ENCODE measurements around the gene PPP2R3C.
"Not testable (repeated sequence)": the region's sequence is repeated elsewhere in the genome, so short reads cannot be mapped to it uniquely, and the experiment has no call there.

PPP2R3C gene

GRCh38 chr14:35123388-35123703 lies 1.6 kb upstream of the PPP2R3C start:
- DNase-seq = no peak

DNA sequence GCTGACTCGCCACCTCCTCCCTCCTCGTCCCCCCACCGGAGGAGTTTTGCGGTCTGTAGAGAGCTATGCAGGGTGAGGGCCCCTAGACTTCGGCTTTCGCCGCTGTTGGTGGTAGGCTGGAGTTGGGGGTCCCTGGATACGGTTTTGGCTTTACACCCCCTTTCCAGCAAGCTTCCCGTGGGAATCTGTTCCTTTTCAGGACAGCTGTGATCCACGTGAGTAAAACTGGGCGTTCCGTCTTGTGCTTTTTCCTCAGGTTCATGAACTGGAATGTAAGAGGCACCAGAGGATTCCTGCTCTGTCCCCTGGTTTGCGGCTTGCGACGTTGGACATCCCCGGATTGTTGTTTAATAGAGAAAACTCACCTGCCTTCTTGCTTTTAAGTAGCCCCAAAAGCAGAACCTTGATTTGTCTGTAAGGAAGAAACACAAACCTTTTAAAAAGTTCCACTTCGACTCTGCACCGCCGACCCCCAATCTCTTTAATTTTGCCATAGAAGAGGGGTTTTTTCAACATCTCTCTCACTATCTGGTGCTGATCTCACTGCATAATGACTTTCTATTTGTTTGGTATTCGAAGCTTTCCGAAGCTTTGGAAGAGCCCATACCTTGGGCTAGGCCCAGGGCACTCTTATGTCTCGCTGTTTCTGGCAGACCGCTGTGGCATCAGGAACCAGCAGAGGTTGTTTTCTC lies 1.1 kb upstream of the PPP2R3C start:
- DNase-seq = no peak

GRCh38 chr14:35121026-35121886 lies 534 bp downstream of the PPP2R3C start:
- DNase-seq = no peak

DNA sequence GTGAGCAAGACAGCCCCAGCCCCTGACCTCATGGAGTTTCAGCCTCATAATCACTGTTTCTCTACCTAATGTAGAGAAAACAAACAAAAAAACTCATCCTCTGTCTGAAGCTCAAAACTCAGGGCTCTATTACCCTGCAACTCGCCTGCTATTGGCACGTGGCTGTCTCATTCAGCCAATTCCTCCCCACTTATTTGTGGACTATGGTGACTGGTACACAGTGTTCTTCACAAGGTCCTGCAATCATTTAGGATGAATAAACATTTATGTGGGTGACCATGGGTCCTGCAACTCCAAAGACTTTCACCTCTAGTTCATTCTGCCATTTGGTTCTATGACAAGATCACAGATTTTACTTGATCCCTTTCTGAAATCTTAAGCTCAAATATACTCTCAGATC lies 4.7 kb downstream of the PPP2R3C start:
- DNase-seq = no peak

- DNase-seq = no peak
Observed at GRCh38 chr14:35116242-35116641, 5.5 kb downstream of the PPP2R3C start.

DNA sequence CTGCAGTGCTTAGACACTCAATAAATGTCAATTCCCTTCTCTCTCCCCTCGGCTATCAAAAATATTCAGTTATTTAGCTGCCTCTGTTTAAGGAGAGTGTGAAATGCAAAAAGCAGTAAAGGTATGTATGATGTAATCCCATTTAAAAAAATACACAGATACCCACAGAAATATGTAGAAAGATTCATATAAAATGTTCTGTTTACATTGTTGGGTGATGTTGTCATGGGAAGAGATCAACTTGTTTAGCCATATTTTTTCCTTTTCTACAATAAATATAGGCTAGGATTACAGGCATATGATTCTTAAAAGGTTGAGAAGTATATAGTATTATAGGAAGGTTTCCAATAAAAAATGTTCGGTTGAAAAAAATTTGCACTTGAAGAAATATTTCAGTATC lies 7.8 kb downstream of the PPP2R3C start:
- DNase-seq = no peak

- no peak for DNase-seq
Observed at GRCh38 chr14:35113308-35113950, 8.4 kb downstream of the PPP2R3C start.

GRCh38 chr14:35112641-35113040 lies 9.1 kb downstream of the PPP2R3C start:
- DNase-seq = no peak

DNA sequence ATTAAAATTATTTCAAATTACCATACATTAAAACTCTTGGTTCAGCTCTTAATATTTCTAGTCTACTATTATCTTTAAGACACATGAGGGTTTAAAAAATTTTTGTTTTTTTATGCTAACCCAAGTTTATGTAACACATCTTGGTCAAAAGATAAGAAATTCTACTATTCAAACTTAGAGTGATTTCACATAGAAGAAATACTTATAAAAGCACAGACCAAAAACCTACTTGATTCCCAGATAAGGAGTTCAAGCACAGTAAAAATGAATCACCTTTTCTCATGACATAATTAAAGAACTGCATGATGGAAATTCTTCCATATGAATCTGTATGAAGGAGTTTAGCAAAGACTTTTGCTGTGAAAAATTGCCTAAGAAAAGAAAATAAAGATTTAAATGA lies 13.9 kb downstream of the PPP2R3C start:
- DNase-seq = no peak

GRCh38 chr14:35094645-35095044 lies 27.1 kb downstream of the PPP2R3C start:
- DNase-seq = not testable (repeated sequence)

- DNase-seq = no peak
Observed at GRCh38 chr14:35088514-35088913, 33.3 kb downstream of the PPP2R3C start.

DNA sequence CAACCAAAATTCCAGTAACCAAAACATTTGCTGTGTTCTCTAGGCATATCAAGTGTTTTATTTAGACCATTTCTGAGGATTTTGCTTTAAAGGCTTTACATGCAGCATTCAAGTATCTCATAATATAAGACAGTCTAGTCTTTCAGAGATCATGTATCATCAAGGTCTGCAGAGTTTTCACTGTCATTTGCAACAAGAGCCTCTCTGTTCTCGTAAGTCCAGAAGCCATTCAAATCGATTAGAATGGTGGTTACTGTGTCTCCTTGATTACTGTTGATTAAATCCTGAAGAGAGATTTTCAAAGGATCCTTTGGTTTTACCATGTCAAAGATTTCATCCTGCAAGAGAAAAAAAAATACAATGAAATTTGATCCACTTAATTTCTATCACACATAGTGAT lies 36.3 kb downstream of the PPP2R3C start:
- DNase-seq = no peak

DNA sequence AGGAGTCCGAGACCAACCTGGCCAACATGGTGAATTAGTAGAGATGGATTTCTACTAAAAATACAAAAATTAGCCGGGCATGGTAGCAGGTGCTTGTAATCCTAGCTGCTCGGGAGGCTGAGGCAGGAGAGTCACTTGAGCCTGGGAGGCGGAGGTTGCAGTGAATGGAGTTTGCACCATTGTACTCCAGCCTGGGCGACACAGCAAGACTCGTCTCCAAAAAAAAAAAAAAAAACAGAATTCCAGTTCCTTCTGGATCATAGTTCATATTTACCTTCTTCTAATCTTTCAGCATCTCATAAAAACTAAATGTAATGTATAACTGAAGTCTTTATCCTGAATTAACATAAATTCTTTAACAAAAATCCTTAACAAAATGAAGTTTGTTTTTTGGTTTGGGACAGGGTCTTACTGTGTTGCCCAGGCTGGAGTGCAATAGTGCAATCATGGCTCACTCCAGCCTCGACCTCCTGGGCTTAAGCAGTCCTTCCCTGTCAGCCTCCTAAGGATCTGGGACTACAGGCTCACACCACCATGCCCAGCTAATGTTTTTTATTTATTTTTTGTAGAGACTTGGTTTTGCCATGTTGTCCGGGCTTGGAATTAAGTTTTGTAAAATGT lies 38.1 kb downstream of the PPP2R3C start:
- no peak for DNase-seq

- DNase-seq = no peak
Observed at GRCh38 chr14:35079742-35080141, 42.0 kb downstream of the PPP2R3C start.

DNA sequence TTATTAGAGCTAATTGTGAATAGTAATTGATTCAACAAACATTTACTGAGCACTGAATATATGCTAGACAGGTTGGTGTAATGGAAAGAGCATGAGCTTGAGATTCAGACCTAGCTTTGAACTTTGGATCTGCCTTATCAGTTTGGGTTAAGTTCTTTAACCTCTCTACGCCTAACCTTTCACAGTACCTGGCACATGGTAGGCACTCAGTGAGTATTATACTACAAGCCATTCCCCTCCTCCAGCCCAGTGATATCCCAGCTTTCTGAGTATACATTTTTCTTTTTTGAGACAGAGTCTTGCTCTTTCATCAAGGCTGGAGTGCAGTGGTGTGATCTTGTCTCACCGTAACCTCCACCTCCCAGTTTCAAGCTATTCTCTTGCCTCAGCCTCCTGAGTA lies 43.7 kb downstream of the PPP2R3C start:
- DNase-seq = no peak

DNA sequence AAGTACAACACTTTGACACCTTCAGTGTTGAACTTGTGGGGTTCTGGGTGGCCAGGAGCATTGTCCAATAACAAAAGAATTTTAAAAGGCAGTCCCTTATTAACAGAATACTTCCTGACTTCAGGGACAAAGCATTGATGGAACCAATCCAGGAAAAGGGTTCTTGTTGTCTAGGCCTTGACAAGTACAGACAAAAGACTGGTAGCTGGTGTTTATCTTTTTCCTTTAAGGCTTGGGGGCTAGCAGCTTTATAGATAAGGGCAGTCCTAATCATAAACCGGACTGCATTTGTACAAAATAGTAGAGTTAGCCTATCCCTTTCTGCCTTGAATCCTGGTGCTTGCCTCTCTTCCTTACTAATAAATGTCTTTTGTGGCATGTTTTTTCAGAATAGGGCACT lies 48.3 kb downstream of the PPP2R3C start:
- DNase-seq = no peak

- DNase-seq = no peak
Observed at GRCh38 chr14:35072226-35072625, 49.6 kb downstream of the PPP2R3C start.

- no peak for DNase-seq
Observed at GRCh38 chr14:35068238-35069012, 53.4 kb downstream of the PPP2R3C start.

- DNase-seq = not testable (repeated sequence)
Observed at GRCh38 chr14:35065731-35066130, 56.1 kb downstream of the PPP2R3C start.

- DNase-seq = not testable (repeated sequence)
Observed at GRCh38 chr14:35061113-35061791, 60.5 kb downstream of the PPP2R3C start.

- no peak for DNase-seq
Observed at GRCh38 chr14:35052637-35053036, 69.2 kb downstream of the PPP2R3C start.

- DNase-seq = no peak
Observed at GRCh38 chr14:35051796-35052195, 70.0 kb downstream of the PPP2R3C start.

Measured in GOT3 (cell line).